H4 (cell line): ENCODE data around the gene FAM217A. TPM values are rescaled to one million over a fixed set of nuclear protein-coding genes. Genes with fewer than 3 reads are reported as not detected.

Experiments used
- DNase-seq: peaks from one replicate; pipeline ENCODE4 v3.0.0-alpha.2; 2015; ENCODE audit warnings: low spot score
- total RNA-seq: library from RNA; depleted of rRNA; stranded (reverse); fragments of >200 nt; shearing (Covaris generic); gene quantifications from 2 replicates; pipeline ENCODE4 v1.2.3, GENCODE V29; 2014; rRNA removed

FAM217A gene
- total RNA-seq, 1 experiment from 2014 or later = not detected

GRCh38 chr6:4021854-4022695 is 56.9 kb downstream of the FAM217A start:
- no peak for DNase-seq

- DNase-seq = peak; percentile 96
Measured at GRCh38 chr6:4021133-4021853, 57.6 kb downstream of the FAM217A start.

GRCh38 chr6:4020822-4021132 is 58.2 kb downstream of the FAM217A start:
- DNase-seq = no peak

GRCh38 chr6:4018924-4019236 is 60.1 kb downstream of the FAM217A start:
- no peak for DNase-seq

Other genes with a start within 250 kb of the FAM217A start
- gene FAM50B, start 229.8 kb downstream of the FAM217A start, total RNA-seq = 3.2 and 8.4 TPM in 2 replicates
- gene ECI2, start 56.4 kb upstream of the FAM217A start, total RNA-seq = 95.9 and 111 TPM in 2 replicates